ENCODE measurements around the gene KRT24.

The KRT24 gene

DNA sequence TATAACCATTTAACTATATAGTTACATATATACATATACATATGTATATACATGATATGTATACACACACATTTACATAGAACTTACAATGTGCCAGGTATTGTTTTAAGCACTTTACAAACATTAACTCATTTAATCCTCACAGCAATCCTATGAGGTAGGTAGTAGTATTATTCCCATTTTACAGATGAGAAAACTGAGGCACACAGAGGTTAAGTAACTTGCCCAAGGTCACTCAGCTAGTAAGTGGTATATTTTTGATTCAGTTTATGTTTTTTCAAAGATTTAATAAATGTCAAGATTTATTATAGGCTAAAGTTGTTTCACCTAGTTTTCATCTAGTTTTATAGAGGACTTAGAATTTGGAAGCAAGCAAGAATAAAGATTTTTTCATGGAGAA lies 45.2 kb downstream of the KRT24 start:
- H3K27ac ChIP-seq (ENCODE audit: low read length): no peak overlapping the region

DNA sequence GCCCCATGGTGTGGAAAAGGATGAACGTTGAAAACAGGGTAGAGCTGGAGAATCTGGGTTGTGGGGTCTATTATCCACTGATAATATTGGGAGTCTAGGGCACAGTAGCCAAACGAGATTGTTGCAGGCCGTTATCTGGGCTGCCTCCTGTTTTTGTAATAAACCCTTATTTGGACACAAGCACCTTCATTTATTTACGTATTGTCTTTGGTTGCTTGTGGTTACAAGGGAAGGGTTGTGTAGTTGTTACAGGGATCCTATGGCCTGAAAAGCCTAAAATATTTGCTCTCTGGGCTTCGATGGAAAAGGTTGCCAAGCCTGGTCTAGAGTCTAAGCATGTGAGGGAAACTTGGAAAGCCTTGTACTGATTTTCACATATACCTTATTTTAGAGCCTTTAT lies 51.6 kb downstream of the KRT24 start:
- no peak overlapping the region for H3K9ac ChIP-seq (ENCODE audit: low read length)
- no peaks in the 10 kb centered on the region for H4K20me1 ChIP-seq (ENCODE audit: insufficient read depth, low read length)
- H3K4me2 ChIP-seq (ENCODE audit: low read depth, low read length): no peak overlapping the region
- H3K36me3 ChIP-seq (replicated peaks; ENCODE audit: insufficient read depth, low read length): no peaks in the 10 kb centered on the region
- 0 out of 2 replicates have a peak, but pooled peaks cover 5% of the 10 kb centered on the region for H3K4me1 ChIP-seq (ENCODE audit: low read length)
- H3K9me2 ChIP-seq (replicated peaks; ENCODE audit: insufficient read depth, low read length): no peaks in the 10 kb centered on the region
- TF ChIP-seq CTCF (IDR thresholded peaks at IDR 0.05; ENCODE audit: low read length): no peak
- no peak for TF ChIP-seq EZH2 (optimal IDR thresholded peaks at IDR 0.05; ENCODE audit: low read depth, low read length)
- no peak for TF ChIP-seq EZH2phosphoT487 (IDR thresholded peaks at IDR 0.05; ENCODE audit: low read length)
- no peak overlapping the region for H2AFZ ChIP-seq (ENCODE audit: low read length)
- no peak overlapping the region for H3K27ac ChIP-seq (ENCODE audit: low read length)
- DNase-seq: no peak
- no peaks in the 10 kb centered on the region for H3K27me3 ChIP-seq (replicated peaks; ENCODE audit: insufficient read depth, low read length)
- peaks cover 15% of the 10 kb centered on the region for H3K79me2 ChIP-seq (ENCODE audit: low read length)
- peaks cover 9% of the 10 kb centered on the region; the same call in 1 of the 2 replicates for H3F3A ChIP-seq (ENCODE audit: insufficient read depth, low read length)
- H3K9me3 ChIP-seq (replicated peaks; ENCODE audit: insufficient read depth, low read length): no peaks in the 10 kb centered on the region
- H3K4me3 ChIP-seq (ENCODE audit: low read length): no peak overlapping the region

More for the DNA sequence above, 45.2 kb downstream of the KRT24 start:
- Histone ChIP-seq H3K36me3 (replicated peaks; ENCODE audit: insufficient read depth, low read length) (no peaks in the 10 kb centered on the region), H3K4me2 (ENCODE audit: low read depth, low read length) (no peak overlapping the region), H3K9ac (ENCODE audit: low read length) (no peak overlapping the region), H3F3A (ENCODE audit: insufficient read depth, low read length) (no peaks in the 10 kb centered on the region), H3K4me3 (ENCODE audit: low read length) (no peak overlapping the region), H3K79me2 (ENCODE audit: low read length) (no peaks in the 10 kb centered on the region), H3K9me2 (replicated peaks; ENCODE audit: insufficient read depth, low read length) (no peaks in the 10 kb centered on the region), H4K20me1 (ENCODE audit: insufficient read depth, low read length) (no peaks in the 10 kb centered on the region), H2AFZ (ENCODE audit: low read length) (no peak overlapping the region), H3K9me3 (replicated peaks; ENCODE audit: insufficient read depth, low read length) (no peaks in the 10 kb centered on the region), H3K4me1 (ENCODE audit: low read length) (no peaks in the 10 kb centered on the region), H3K27me3 (replicated peaks; ENCODE audit: insufficient read depth, low read length) (no peaks in the 10 kb centered on the region)
- TF ChIP-seq EZH2 (optimal IDR thresholded peaks at IDR 0.05; ENCODE audit: low read depth, low read length) (no peak), EZH2phosphoT487 (IDR thresholded peaks at IDR 0.05; ENCODE audit: low read length) (no peak), CTCF (IDR thresholded peaks at IDR 0.05; ENCODE audit: low read length) (no peak)
- DNase-seq: no peak

- H3K4me3 ChIP-seq (ENCODE audit: low read length): peak overlapping the region; percentile 95
- no peaks in the 10 kb centered on the region for H4K20me1 ChIP-seq (ENCODE audit: insufficient read depth, low read length)
- H3K27ac ChIP-seq (ENCODE audit: low read length): peak overlapping the region; percentile 93
- H3K9me3 ChIP-seq (replicated peaks; ENCODE audit: insufficient read depth, low read length): no peaks in the 10 kb centered on the region
- H3K27me3 ChIP-seq (replicated peaks; ENCODE audit: insufficient read depth, low read length): no peaks in the 10 kb centered on the region
- TF ChIP-seq EZH2phosphoT487 (IDR thresholded peaks at IDR 0.05; ENCODE audit: low read length): no peak
- TF ChIP-seq CTCF (IDR thresholded peaks at IDR 0.05; ENCODE audit: low read length): no peak
- TF ChIP-seq EZH2 (optimal IDR thresholded peaks at IDR 0.05; ENCODE audit: low read depth, low read length): no peak
- peaks cover 25% of the 10 kb centered on the region for H3K4me1 ChIP-seq (ENCODE audit: low read length)
- peak overlapping the region; percentile 94 for H3K4me2 ChIP-seq (ENCODE audit: low read depth, low read length)
- peaks cover 49% of the 10 kb centered on the region for H3K79me2 ChIP-seq (ENCODE audit: low read length)
- H3K36me3 ChIP-seq (replicated peaks; ENCODE audit: insufficient read depth, low read length): peaks cover 3% of the 10 kb centered on the region; the same call in 1 of the 2 replicates
- no peaks in the 10 kb centered on the region for H3K9me2 ChIP-seq (replicated peaks; ENCODE audit: insufficient read depth, low read length)
- peak overlapping the region; percentile 97 for H3K9ac ChIP-seq (ENCODE audit: low read length)
- H2AFZ ChIP-seq (ENCODE audit: low read length): peak overlapping the region; percentile 79
- DNase-seq: no peak
- H3F3A ChIP-seq (ENCODE audit: insufficient read depth, low read length): peaks cover 9% of the 10 kb centered on the region; the same call in 1 of the 2 replicates
Measured at GRCh38 chr17:40648384-40648968, 55.1 kb downstream of the KRT24 start.
